GM23338 (cell line): Measurements from ENCODE around the gene TRIM44. TPM values are rescaled to one million over a fixed set of nuclear protein-coding genes. Genes with fewer than 3 reads are reported as not detected.

Source experiments
- ATAC-seq: fragments of 200-7000 bp; cut with Tn5 transposase; 3 replicates; pipeline ENCODE4 v1.9.1; 2020
- DNase-seq: peaks from one replicate; pipeline ENCODE4 v3.0.0-alpha.2; 2015; ENCODE audit warnings: low spot score
- H2AFZ ChIP-seq: fragments of 200-600 bp; sonication (generic); 2 replicates; pipeline ENCODE4 v1.8.0; 2016; ENCODE audit warnings: antibody characterized with exemption, mild to moderate bottlenecking, moderate library complexity
- H3F3A ChIP-seq: fragments of 200-600 bp; sonication (generic); replicated peaks from 2 replicates; pipeline ENCODE4 v1.8.0; 2017; ENCODE audit warnings: antibody characterized with exemption, mixed run types, low read depth
- H3K27ac ChIP-seq: fragments of 200-600 bp; sonication (generic); 2 replicates; pipeline ENCODE4 v1.6.1; 2016; ENCODE audit warnings: low read depth
- H3K27me3 ChIP-seq: fragments of 200-600 bp; sonication (generic); 2 replicates; pipeline ENCODE4 v1.8.0; 2016; ENCODE audit warnings: mild to moderate bottlenecking, mixed run types, moderate library complexity; ENCODE audit not compliant: insufficient read depth
- H3K36me3 ChIP-seq: fragments of 200-600 bp; sonication (generic); 2 replicates; pipeline ENCODE4 v1.8.0; 2016; ENCODE audit warnings: mild to moderate bottlenecking; ENCODE audit not compliant: insufficient read depth
- H3K4me1 ChIP-seq: fragments of 200-600 bp; sonication (generic); 2 replicates; pipeline ENCODE4 v1.8.0; 2016; ENCODE audit warnings: mild to moderate bottlenecking, moderate library complexity; ENCODE audit not compliant: insufficient read depth
- H3K4me2 ChIP-seq: fragments of 200-600 bp; sonication (generic); 2 replicates; pipeline ENCODE4 v1.7.1; 2017; ENCODE audit warnings: mixed run types
- H3K4me3 ChIP-seq: fragments of 200-600 bp; sonication (generic); 2 replicates; pipeline ENCODE4 v1.6.1; 2016; ENCODE audit warnings: mixed run types
- H3K79me2 ChIP-seq: fragments of 200-600 bp; sonication (generic); replicated peaks from 2 replicates; pipeline ENCODE4 v1.8.0; 2017; ENCODE audit warnings: mild to moderate bottlenecking; ENCODE audit not compliant: insufficient read depth
- H3K9me2 ChIP-seq: fragments of 200-600 bp; sonication (generic); 2 replicates; pipeline ENCODE4 v1.8.0; 2017; ENCODE audit not compliant: insufficient read depth
- H4K20me1 ChIP-seq: fragments of 200-600 bp; sonication (generic); replicated peaks from 2 replicates; pipeline ENCODE4 v1.8.0; 2017; ENCODE audit warnings: mild to moderate bottlenecking; ENCODE audit not compliant: insufficient read depth
- H3K27ac Mint-ChIP-seq: 2 replicates; pipeline ENCODE4 v1.8.0; 2020; ENCODE audit warnings: inconsistent platforms, mild to moderate bottlenecking, moderate library complexity, mixed read lengths
- H3K27me3 Mint-ChIP-seq: 3 replicates; pipeline ENCODE4 v1.8.0; 2022; ENCODE audit warnings: low read depth, mild to moderate bottlenecking, moderate library complexity, mixed read lengths, inconsistent platforms; ENCODE audit not compliant: insufficient read depth, poor library complexity
- H3K36me3 Mint-ChIP-seq: 3 replicates; pipeline ENCODE4 v1.8.0; 2021; ENCODE audit warnings: low read depth, mild to moderate bottlenecking, inconsistent platforms, moderate library complexity, mixed read lengths
- H3K4me1 Mint-ChIP-seq: 3 replicates; pipeline ENCODE4 v1.8.0; 2020; ENCODE audit warnings: mild to moderate bottlenecking, inconsistent platforms, mixed read lengths
- H3K4me3 Mint-ChIP-seq: 3 replicates; pipeline ENCODE4 v1.8.0; 2021; ENCODE audit warnings: moderate library complexity, mild to moderate bottlenecking, inconsistent platforms, mixed read lengths
- H3K9me3 Mint-ChIP-seq: 3 replicates; pipeline ENCODE4 v1.8.0; 2020; ENCODE audit warnings: moderate library complexity, mild to moderate bottlenecking, inconsistent platforms, mixed read lengths
- CREB1 ChIP-seq: fragments of 250-450 bp; sonication (Bioruptor Pico); IDR thresholded peaks from 2 replicates; pipeline ENCODE4 v1.5.0; 2020; ENCODE audit warnings: low read depth, mild to moderate bottlenecking, moderate library complexity
- EZH2 ChIP-seq: fragments of 200-600 bp; sonication (generic); IDR thresholded peaks from one replicate; pipeline ENCODE4 v1.8.0; 2017; ENCODE audit warnings: antibody characterized with exemption, mild to moderate bottlenecking, low read depth; ENCODE audit not compliant: unreplicated experiment
- EZH2phosphoT487 ChIP-seq: fragments of 200-600 bp; sonication (generic); IDR thresholded peaks from one replicate; pipeline ENCODE4 v1.8.1; 2018; ENCODE audit warnings: antibody characterized with exemption; ENCODE audit not compliant: unreplicated experiment
- JUNB ChIP-seq: IDR thresholded peaks from one replicate; pipeline ENCODE4 v1.6.1; 2016; ENCODE audit warnings: antibody characterized with exemption; ENCODE audit not compliant: unreplicated experiment
- NANOG ChIP-seq: IDR thresholded peaks from 2 replicates; pipeline ENCODE4 v1.6.1; 2016; ENCODE audit warnings: antibody characterized with exemption, borderline replicate concordance
- STAT1 ChIP-seq: IDR thresholded peaks from one replicate; pipeline ENCODE4 v1.6.1; 2016; ENCODE audit warnings: antibody characterized with exemption; ENCODE audit not compliant: unreplicated experiment
- ZNF331 ChIP-seq: fragments of 250-450 bp; sonication (Bioruptor Pico); IDR thresholded peaks from 2 replicates; pipeline ENCODE4 v1.5.0; 2020; ENCODE audit warnings: low read depth, mild to moderate bottlenecking, moderate library complexity
- ZNF462 ChIP-seq: fragments of 250-450 bp; sonication (Bioruptor Pico); IDR thresholded peaks from 2 replicates; pipeline ENCODE4 v1.5.0; 2020; ENCODE audit warnings: mild to moderate bottlenecking, moderate library complexity
- polyA plus RNA-seq: library from polyadenylated mRNA; unstranded; fragments of >200 nt; fragmentation: Nextera tagmentation; extraction: Ambion mirVana; gene quantifications from 2 replicates; pipeline ENCODE4 v1.2.1, GENCODE V29; 2016
- total RNA-seq: library from RNA; depleted of rRNA; stranded (reverse); fragments of >200 nt; shearing (Covaris generic); gene quantifications from 2 replicates; pipeline ENCODE4 v1.2.3, GENCODE V29; 2014

The TRIM44 gene
- total and polyA plus RNA-seq, 2 experiments from 2014 or later, result 10.3 to 10.4 TPM

GRCh38 chr11:35823742-35824298 is 161.2 kb downstream of the TRIM44 start:
- H3K4me3 Mint-ChIP-seq, result no peak overlapping the region
- no peaks in the 10 kb centered on the region for H3K36me3 ChIP-seq
- no peaks in the 10 kb centered on the region for H3K4me1 ChIP-seq
- 0 out of 2 replicates have a peak overlapping the region, but pooled peaks have one; percentile 28 for H2AFZ ChIP-seq
- H3K9me2 ChIP-seq, result peaks cover 3% of the 10 kb centered on the region; the same call in 1 of the 2 replicates
- DNase-seq (no peak), ATAC-seq (no peak)
- H3K4me2 ChIP-seq, result no peak overlapping the region
- H3K4me3 ChIP-seq, result no peak overlapping the region
- no peaks in the 10 kb centered on the region for H3K79me2 ChIP-seq
- no peaks in the 10 kb centered on the region for H3K36me3 Mint-ChIP-seq
- no peaks in the 10 kb centered on the region for H3K9me3 Mint-ChIP-seq
- no peaks in the 10 kb centered on the region; the same call in 1 of the 2 replicates for H4K20me1 ChIP-seq
- no peak overlapping the region for H3K27ac Mint-ChIP-seq
- TF ChIP-seq NANOG (no peak), ZNF462 (CRISPR knock-in tag) (no peak)
- no peak overlapping the region for H3K27ac ChIP-seq
- H3K4me1 Mint-ChIP-seq, result peaks cover 7% of the 10 kb centered on the region; the same call in 2 of the 3 replicates
- H3K27me3 ChIP-seq, result no peaks in the 10 kb centered on the region
- peaks cover 6% of the 10 kb centered on the region for H3K27me3 Mint-ChIP-seq
- no peaks in the 10 kb centered on the region for H3F3A ChIP-seq

- Mint-ChIP-seq H3K27ac (no peak overlapping the region), H3K4me3 (no peak overlapping the region)
- TF ChIP-seq STAT1, result no peak
- no peak for TF ChIP-seq ZNF331 (CRISPR knock-in tag)
- no peak for TF ChIP-seq EZH2phosphoT487
- TF ChIP-seq CREB1 (CRISPR knock-in tag), result no peak
- TF ChIP-seq JUNB, result no peak
- no peak for TF ChIP-seq EZH2
Observed at GRCh38 chr11:35825386-35825785, 162.8 kb downstream of the TRIM44 start.

More at GRCh38 chr11:35825386-35825785, 162.8 kb downstream of the TRIM44 start:
- no peak for DNase-seq
- no peak overlapping the region for H3K27ac ChIP-seq
- no peaks in the 10 kb centered on the region for H3K9me3 Mint-ChIP-seq
- no peak overlapping the region for H2AFZ ChIP-seq
- H3F3A ChIP-seq, result no peaks in the 10 kb centered on the region
- no peaks in the 10 kb centered on the region for H3K4me1 ChIP-seq
- no peaks in the 10 kb centered on the region for H3K36me3 ChIP-seq
- H3K27me3 Mint-ChIP-seq, result peaks cover 6% of the 10 kb centered on the region
- H3K4me1 Mint-ChIP-seq, result peaks cover 7% of the 10 kb centered on the region; the same call in 2 of the 3 replicates
- peaks cover 8% of the 10 kb centered on the region; the same call in 1 of the 2 replicates for H3K9me2 ChIP-seq
- no peak for ATAC-seq
- no peak overlapping the region for H3K4me3 ChIP-seq
- H3K27me3 ChIP-seq, result no peaks in the 10 kb centered on the region
- no peaks in the 10 kb centered on the region; the same call in 1 of the 2 replicates for H4K20me1 ChIP-seq
- H3K79me2 ChIP-seq, result no peaks in the 10 kb centered on the region
- H3K36me3 Mint-ChIP-seq, result no peaks in the 10 kb centered on the region
- H3K4me2 ChIP-seq, result no peak overlapping the region
